ENCODE data around the gene RNU4-1. TPM values are rescaled to one million over a fixed set of nuclear protein-coding genes. Genes with fewer than 3 reads are reported as not detected.

RNU4-1 gene
- total RNA-seq, 1 experiment from 2014 or later: 1,565 TPM

DNA sequence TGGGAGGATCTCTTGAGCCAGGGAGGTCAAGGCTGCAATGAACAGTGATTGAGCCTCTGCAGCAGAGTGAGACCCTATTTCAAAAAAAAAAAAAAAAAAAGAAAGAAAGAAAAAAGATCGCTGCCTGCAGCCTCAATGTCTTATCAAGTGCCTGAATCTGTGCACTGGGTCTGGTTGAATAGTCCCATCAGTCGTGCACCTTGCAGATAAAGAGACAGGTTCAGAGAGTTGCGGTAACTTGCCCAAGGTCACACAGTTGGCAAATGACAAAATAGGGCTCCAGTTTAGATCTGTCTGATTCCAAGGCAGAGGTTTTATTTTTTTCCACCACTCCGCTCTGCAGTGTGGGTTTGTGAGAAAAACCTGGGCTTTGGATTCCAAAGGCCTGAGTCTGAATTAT is 35.2 kb upstream of the RNU4-1 start:
- H3K27ac ChIP-seq (ENCODE audit: low read length): no peak overlapping the region
- intact Hi-C loops (cut with micrococcal nuclease; ENCODE audit: unreplicated experiment): no loop called here
- TF ChIP-seq, protein P1, sequence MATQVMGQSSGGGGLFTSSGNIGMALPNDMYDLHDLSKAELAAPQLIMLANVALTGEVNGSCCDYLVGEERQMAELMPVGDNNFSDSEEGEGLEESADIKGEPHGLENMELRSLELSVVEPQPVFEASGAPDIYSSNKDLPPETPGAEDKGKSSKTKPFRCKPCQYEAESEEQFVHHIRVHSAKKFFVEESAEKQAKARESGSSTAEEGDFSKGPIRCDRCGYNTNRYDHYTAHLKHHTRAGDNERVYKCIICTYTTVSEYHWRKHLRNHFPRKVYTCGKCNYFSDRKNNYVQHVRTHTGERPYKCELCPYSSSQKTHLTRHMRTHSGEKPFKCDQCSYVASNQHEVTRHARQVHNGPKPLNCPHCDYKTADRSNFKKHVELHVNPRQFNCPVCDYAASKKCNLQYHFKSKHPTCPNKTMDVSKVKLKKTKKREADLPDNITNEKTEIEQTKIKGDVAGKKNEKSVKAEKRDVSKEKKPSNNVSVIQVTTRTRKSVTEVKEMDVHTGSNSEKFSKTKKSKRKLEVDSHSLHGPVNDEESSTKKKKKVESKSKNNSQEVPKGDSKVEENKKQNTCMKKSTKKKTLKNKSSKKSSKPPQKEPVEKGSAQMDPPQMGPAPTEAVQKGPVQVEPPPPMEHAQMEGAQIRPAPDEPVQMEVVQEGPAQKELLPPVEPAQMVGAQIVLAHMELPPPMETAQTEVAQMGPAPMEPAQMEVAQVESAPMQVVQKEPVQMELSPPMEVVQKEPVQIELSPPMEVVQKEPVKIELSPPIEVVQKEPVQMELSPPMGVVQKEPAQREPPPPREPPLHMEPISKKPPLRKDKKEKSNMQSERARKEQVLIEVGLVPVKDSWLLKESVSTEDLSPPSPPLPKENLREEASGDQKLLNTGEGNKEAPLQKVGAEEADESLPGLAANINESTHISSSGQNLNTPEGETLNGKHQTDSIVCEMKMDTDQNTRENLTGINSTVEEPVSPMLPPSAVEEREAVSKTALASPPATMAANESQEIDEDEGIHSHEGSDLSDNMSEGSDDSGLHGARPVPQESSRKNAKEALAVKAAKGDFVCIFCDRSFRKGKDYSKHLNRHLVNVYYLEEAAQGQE (IDR thresholded peaks at IDR 0.05; ENCODE audit: insufficient read depth in 1 of 2, low read depth in 2 of 2, low read length in 1 of 2): no peak
- TF ChIP-seq POLR2AphosphoS5 (IDR thresholded peaks at IDR 0.05; ENCODE audit: low read depth, low read length) (no peak), SIN3A (IDR thresholded peaks at IDR 0.05; ENCODE audit: borderline replicate concordance, insufficient read depth, low read depth, low read length) (no peak), TCF7L2 (IDR thresholded peaks at IDR 0.05; ENCODE audit: low read depth, low read length) (no peak)
- TF ChIP-seq, protein P2, sequence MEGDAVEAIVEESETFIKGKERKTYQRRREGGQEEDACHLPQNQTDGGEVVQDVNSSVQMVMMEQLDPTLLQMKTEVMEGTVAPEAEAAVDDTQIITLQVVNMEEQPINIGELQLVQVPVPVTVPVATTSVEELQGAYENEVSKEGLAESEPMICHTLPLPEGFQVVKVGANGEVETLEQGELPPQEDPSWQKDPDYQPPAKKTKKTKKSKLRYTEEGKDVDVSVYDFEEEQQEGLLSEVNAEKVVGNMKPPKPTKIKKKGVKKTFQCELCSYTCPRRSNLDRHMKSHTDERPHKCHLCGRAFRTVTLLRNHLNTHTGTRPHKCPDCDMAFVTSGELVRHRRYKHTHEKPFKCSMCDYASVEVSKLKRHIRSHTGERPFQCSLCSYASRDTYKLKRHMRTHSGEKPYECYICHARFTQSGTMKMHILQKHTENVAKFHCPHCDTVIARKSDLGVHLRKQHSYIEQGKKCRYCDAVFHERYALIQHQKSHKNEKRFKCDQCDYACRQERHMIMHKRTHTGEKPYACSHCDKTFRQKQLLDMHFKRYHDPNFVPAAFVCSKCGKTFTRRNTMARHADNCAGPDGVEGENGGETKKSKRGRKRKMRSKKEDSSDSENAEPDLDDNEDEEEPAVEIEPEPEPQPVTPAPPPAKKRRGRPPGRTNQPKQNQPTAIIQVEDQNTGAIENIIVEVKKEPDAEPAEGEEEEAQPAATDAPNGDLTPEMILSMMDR (IDR thresholded peaks at IDR 0.05): no peak
- ATAC-seq (no peak), DNase-seq (ENCODE audit: low read depth, low spot score) (no peak)
- in situ Hi-C loops (cut with HindIII; ENCODE audit: low pct_unique_long_range_greater_than_20kb, low sequenced_read_pairs): no loop called here
- no peaks in the 10 kb centered on the region for H3K27me3 ChIP-seq (ENCODE audit: control insufficient read depth, insufficient read depth, low read length)
- H3K4me3 ChIP-seq (ENCODE audit: low read depth in 2 of 2, low read length in 2 of 2): no peak overlapping the region
- CTCF ChIA-PET: no interaction called here
- H3K36me3 ChIP-seq (ENCODE audit: control insufficient read depth, insufficient read depth, low read length): no peaks in the 10 kb centered on the region
- 0 out of 2 replicates have a peak, but pooled peaks cover 4% of the 10 kb centered on the region for H3K4me1 ChIP-seq (ENCODE audit: control insufficient read depth, insufficient read depth, low read length)
- H3K9me3 ChIP-seq (ENCODE audit: control insufficient read depth, insufficient read depth, low read depth, low read length): no peaks in the 10 kb centered on the region
- POLR2A ChIA-PET: no interaction called here
- BruUV-seq (replicated peaks): no TSS peak

DNA sequence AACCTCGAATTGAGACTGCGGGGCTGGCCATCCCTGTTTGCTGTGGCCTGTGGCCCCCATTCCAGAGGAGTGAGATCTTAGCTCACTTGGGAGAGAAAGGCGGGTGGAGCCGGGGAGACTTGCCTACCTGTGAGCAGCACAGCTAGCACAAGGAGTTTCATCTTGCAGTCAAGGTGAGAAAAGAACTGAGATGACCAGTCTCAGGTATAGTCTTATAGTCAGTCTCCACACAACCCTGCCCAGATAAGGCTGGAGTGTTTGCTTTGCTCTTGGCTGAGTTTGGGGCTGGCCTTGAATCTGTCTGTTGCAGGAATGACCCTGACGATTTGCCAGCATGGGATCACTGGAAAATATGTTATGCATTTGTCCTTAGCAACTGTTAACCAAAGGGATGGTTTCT is 34.6 kb upstream of the RNU4-1 start, which contains the start of gene PLA2G1B:
Gene PLA2G1B (minus strand): TSS at position 187 of the 400 bp plus-strand sequence. CDS start 26 bp downstream, at position 161.
- CTCF ChIA-PET: interaction anchor here (0.6 to 1.7 kb wide), 2 partner anchors 96 to 110 kb away, joined by 4 to 13 read pairs; partner anchors contain the start of gene COX6A1
- TF ChIP-seq POLR2AphosphoS5 (IDR thresholded peaks at IDR 0.05; ENCODE audit: low read depth, low read length): no peak
- no peak for TF ChIP-seq SIN3A (IDR thresholded peaks at IDR 0.05; ENCODE audit: borderline replicate concordance, insufficient read depth, low read depth, low read length)
- TF ChIP-seq, protein P2 (IDR thresholded peaks at IDR 0.05): no peak
- TF ChIP-seq TCF7L2 (IDR thresholded peaks at IDR 0.05; ENCODE audit: low read depth, low read length): no peak
- TF ChIP-seq, protein P1 (IDR thresholded peaks at IDR 0.05; ENCODE audit: insufficient read depth in 1 of 2, low read depth in 2 of 2, low read length in 1 of 2): no peak
- in situ Hi-C loops (cut with HindIII; ENCODE audit: low pct_unique_long_range_greater_than_20kb, low sequenced_read_pairs): no loop called here

More for the DNA sequence above, 34.6 kb upstream of the RNU4-1 start, which contains the start of gene PLA2G1B:
- no TSS peak for BruUV-seq (replicated peaks)
- no peaks in the 10 kb centered on the region for H3K9me3 ChIP-seq (ENCODE audit: control insufficient read depth, insufficient read depth, low read depth, low read length)
- no peaks in the 10 kb centered on the region for H3K36me3 ChIP-seq (ENCODE audit: control insufficient read depth, insufficient read depth, low read length)
- intact Hi-C loops (cut with micrococcal nuclease; ENCODE audit: unreplicated experiment): no loop called here
- DNase-seq (ENCODE audit: low read depth, low spot score) (no peak), ATAC-seq (no peak)
- POLR2A ChIA-PET: interaction anchor here (0.5 kb wide), 1 partner anchor 26 kb away, joined by 4 read pairs; no protein-coding TSS in a partner anchor
- H3K27ac ChIP-seq (ENCODE audit: low read length): no peak within 1 kb of the TSS
- H3K4me1 ChIP-seq (ENCODE audit: control insufficient read depth, insufficient read depth, low read length): 0 out of 2 replicates have a peak, but pooled peaks cover 4% of the 10 kb centered on the region
- no peak within 1 kb of the TSS for H3K4me3 ChIP-seq (ENCODE audit: low read depth in 2 of 2, low read length in 2 of 2)
- H3K27me3 ChIP-seq (ENCODE audit: control insufficient read depth, insufficient read depth, low read length): no peaks in the 10 kb centered on the region

Measured in Panc1 (cell line).